SU-DHL-6 (cell line): ENCODE measurements around the gene GNAI1.

Source experiments
- H2AFZ ChIP-seq: fragments of 200-600 bp; sonication (generic); 2 replicates; pipeline ENCODE4 v1.6.1; 2014; ENCODE audit warnings: low read depth, mild to moderate bottlenecking, moderate library complexity, mixed read lengths, antibody characterized with exemption, low read length; ENCODE audit not compliant: severe bottlenecking
- H3F3A ChIP-seq: fragments of 200-600 bp; shearing (Covaris generic); 2 replicates; pipeline ENCODE4 v1.6.0; 2016; ENCODE audit warnings: antibody characterized with exemption, mild to moderate bottlenecking; ENCODE audit not compliant: insufficient read depth
- H3K27ac ChIP-seq: fragments of 200-600 bp; sonication (generic); 2 replicates; pipeline ENCODE4 v1.5.1; 2016; ENCODE audit warnings: low read depth, mild to moderate bottlenecking, low read length, moderate library complexity, mixed read lengths
- H3K27me3 ChIP-seq: fragments of 200-600 bp; sonication (generic), shearing (Covaris generic); 2 replicates; pipeline ENCODE4 v1.6.0; 2014; ENCODE audit warnings: mild to moderate bottlenecking, low read length
- H3K36me3 ChIP-seq: fragments of 200-600 bp; sonication (generic); 2 replicates; pipeline ENCODE4 v1.6.1; 2014; ENCODE audit warnings: mild to moderate bottlenecking, low read length, mixed read lengths
- H3K4me2 ChIP-seq: fragments of 300-600, 200-600 bp; shearing (Covaris generic), sonication (generic); 2 replicates; pipeline ENCODE4 v1.6.0; 2014; ENCODE audit warnings: low read length, low read depth, mild to moderate bottlenecking; ENCODE audit not compliant: poor library complexity, severe bottlenecking
- H3K4me3 ChIP-seq: fragments of 200-600 bp; sonication (generic); 2 replicates; pipeline ENCODE4 v1.5.1; 2014; ENCODE audit warnings: antibody characterized with exemption, low read length, mild to moderate bottlenecking, mixed read lengths; ENCODE audit not compliant: insufficient read depth, poor library complexity, severe bottlenecking
- H3K79me2 ChIP-seq: fragments of 200-600 bp; sonication (generic); 2 replicates; pipeline ENCODE4 v1.6.1; 2014; ENCODE audit warnings: mild to moderate bottlenecking, low read length, moderate library complexity; ENCODE audit not compliant: insufficient read depth
- H3K9ac ChIP-seq: fragments of 200-600 bp; sonication (generic); 2 replicates; pipeline ENCODE4 v1.7.0; 2014; ENCODE audit warnings: mild to moderate bottlenecking, low read length
- H3K9me2 ChIP-seq: fragments of 200-600 bp; sonication (generic); replicated peaks from 2 replicates; pipeline ENCODE4 v1.6.1; 2014; ENCODE audit warnings: low read length; ENCODE audit not compliant: insufficient read depth
- H3K9me3 ChIP-seq: fragments of 200-600 bp; sonication (generic); 2 replicates; pipeline ENCODE4 v1.6.1; 2014; ENCODE audit warnings: low read length, mixed read lengths; ENCODE audit not compliant: insufficient read depth
- H4K20me1 ChIP-seq: fragments of 200-600 bp; sonication (generic); 2 replicates; pipeline ENCODE4 v1.6.1; 2014; ENCODE audit warnings: low read depth, mild to moderate bottlenecking, antibody characterized with exemption, low read length, moderate library complexity, mixed read lengths
- CTCF ChIP-seq: fragments of 200-600 bp; sonication (generic); IDR thresholded peaks from one replicate; pipeline ENCODE4 v1.5.1; 2017; ENCODE audit warnings: antibody characterized with exemption, mild to moderate bottlenecking, low read length, moderate library complexity; ENCODE audit not compliant: insufficient read depth, poor library complexity, severe bottlenecking
- EZH2phosphoT487 ChIP-seq: fragments of 200-600 bp; sonication (generic), shearing (Covaris generic); conservative IDR thresholded peaks from 2 replicates; pipeline ENCODE4 v1.6.1; 2018; ENCODE audit warnings: mild to moderate bottlenecking, antibody characterized with exemption, low read length, moderate library complexity, mixed read lengths

Gene GNAI1

GRCh38 chr7:80147543-80148391 lies 13.1 kb downstream of the GNAI1 start:
- Histone ChIP-seq H3K4me2 (no peak overlapping the region), H3K36me3 (no peaks in the 10 kb centered on the region), H3K27me3 (no peaks in the 10 kb centered on the region), H3K27ac (no peak overlapping the region), H3K9me3 (no peaks in the 10 kb centered on the region), H3K79me2 (no peaks in the 10 kb centered on the region), H3K9ac (no peak overlapping the region), H3K4me3 (no peak overlapping the region), H3K9me2 (no peaks in the 10 kb centered on the region), H2AFZ (no peak overlapping the region), H3F3A (no peaks in the 10 kb centered on the region), H4K20me1 (no peaks in the 10 kb centered on the region)
- TF ChIP-seq CTCF: no peak
- TF ChIP-seq EZH2phosphoT487: no peak

- H2AFZ ChIP-seq: no peak overlapping the region
Observed at GRCh38 chr7:80150611-80151273, 16.1 kb downstream of the GNAI1 start.

GRCh38 chr7:80151274-80151665 lies 16.6 kb downstream of the GNAI1 start:
- no peak for TF ChIP-seq CTCF
- TF ChIP-seq EZH2phosphoT487: no peak
- Histone ChIP-seq H3K4me2 (no peak overlapping the region), H2AFZ (no peak overlapping the region), H3K27ac (no peak overlapping the region), H3K79me2 (no peaks in the 10 kb centered on the region), H3K9ac (no peak overlapping the region), H3K27me3 (no peaks in the 10 kb centered on the region), H3F3A (no peaks in the 10 kb centered on the region), H3K36me3 (no peaks in the 10 kb centered on the region), H3K9me2 (no peaks in the 10 kb centered on the region), H4K20me1 (no peaks in the 10 kb centered on the region), H3K9me3 (no peaks in the 10 kb centered on the region), H3K4me3 (no peak overlapping the region)

More at GRCh38 chr7:80150611-80151273, 16.1 kb downstream of the GNAI1 start:
- Histone ChIP-seq H3K4me3 (no peak overlapping the region), H3K27me3 (no peaks in the 10 kb centered on the region), H3K4me2 (no peak overlapping the region), H3K27ac (no peak overlapping the region), H3K9ac (no peak overlapping the region), H4K20me1 (no peaks in the 10 kb centered on the region), H3F3A (no peaks in the 10 kb centered on the region), H3K9me2 (no peaks in the 10 kb centered on the region), H3K79me2 (no peaks in the 10 kb centered on the region), H3K9me3 (no peaks in the 10 kb centered on the region), H3K36me3 (no peaks in the 10 kb centered on the region)
- TF ChIP-seq EZH2phosphoT487: no peak
- TF ChIP-seq CTCF: no peak
